Prostate gland (tissue), 1 donor: ENCODE results near the gene ABCA9.

ENCODE experiments used
- POLR2A ChIP-seq: fragments of 450-650 bp; IDR thresholded peaks from one replicate; pipeline ENCODE4 v1.6.1; 2016; ENCODE audit warnings: antibody characterized with exemption, mild to moderate bottlenecking
- POLR2AphosphoS5 ChIP-seq: sonication (generic); formaldehyde crosslinking; IDR thresholded peaks from one replicate; pipeline ENCODE4 v1.6.1; 2017; ENCODE audit warnings: antibody characterized with exemption

GRCh38 chr17:68954146-68954896 is 106.4 kb downstream of the ABCA9 start:
- TF ChIP-seq POLR2AphosphoS5 (no peak), POLR2A (no peak)
